ENCODE results near the gene F2RL1.

F2RL1 gene

DNA sequence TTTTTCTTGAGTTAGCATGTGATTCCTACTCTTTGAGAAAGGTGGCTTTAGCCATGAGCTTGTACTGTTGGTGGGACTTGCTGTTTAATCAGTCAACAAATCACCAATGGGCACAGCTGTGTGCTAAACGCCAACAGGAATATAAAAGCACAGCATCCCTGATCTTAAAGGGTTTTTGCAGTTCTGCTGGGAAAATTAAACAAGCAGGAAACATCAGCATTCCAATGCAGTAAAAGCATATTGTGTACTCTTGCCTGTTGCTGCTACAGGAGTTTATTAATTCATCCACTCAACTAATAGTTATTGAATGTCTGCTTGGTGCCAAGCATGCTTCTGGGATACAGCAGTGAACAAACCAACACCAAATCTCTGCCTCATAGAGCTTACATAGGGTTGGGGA, 27.4 kb upstream of the F2RL1 start:
- no peak overlapping the region for H3K4me3 ChIP-seq (ENCODE audit: low read depth, low read length)
- H3K9me3 ChIP-seq: no peaks in the 10 kb centered on the region
- no peaks in the 10 kb centered on the region for H3K36me3 ChIP-seq
- H3K27me3 ChIP-seq: no peaks in the 10 kb centered on the region
- DNase-seq: no peak
- H3K4me1 ChIP-seq: no peaks in the 10 kb centered on the region
- TF ChIP-seq, protein P1, sequence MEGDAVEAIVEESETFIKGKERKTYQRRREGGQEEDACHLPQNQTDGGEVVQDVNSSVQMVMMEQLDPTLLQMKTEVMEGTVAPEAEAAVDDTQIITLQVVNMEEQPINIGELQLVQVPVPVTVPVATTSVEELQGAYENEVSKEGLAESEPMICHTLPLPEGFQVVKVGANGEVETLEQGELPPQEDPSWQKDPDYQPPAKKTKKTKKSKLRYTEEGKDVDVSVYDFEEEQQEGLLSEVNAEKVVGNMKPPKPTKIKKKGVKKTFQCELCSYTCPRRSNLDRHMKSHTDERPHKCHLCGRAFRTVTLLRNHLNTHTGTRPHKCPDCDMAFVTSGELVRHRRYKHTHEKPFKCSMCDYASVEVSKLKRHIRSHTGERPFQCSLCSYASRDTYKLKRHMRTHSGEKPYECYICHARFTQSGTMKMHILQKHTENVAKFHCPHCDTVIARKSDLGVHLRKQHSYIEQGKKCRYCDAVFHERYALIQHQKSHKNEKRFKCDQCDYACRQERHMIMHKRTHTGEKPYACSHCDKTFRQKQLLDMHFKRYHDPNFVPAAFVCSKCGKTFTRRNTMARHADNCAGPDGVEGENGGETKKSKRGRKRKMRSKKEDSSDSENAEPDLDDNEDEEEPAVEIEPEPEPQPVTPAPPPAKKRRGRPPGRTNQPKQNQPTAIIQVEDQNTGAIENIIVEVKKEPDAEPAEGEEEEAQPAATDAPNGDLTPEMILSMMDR (IDR thresholded peaks at IDR 0.05; ENCODE audit: low read depth, low read length): no peak

DNA sequence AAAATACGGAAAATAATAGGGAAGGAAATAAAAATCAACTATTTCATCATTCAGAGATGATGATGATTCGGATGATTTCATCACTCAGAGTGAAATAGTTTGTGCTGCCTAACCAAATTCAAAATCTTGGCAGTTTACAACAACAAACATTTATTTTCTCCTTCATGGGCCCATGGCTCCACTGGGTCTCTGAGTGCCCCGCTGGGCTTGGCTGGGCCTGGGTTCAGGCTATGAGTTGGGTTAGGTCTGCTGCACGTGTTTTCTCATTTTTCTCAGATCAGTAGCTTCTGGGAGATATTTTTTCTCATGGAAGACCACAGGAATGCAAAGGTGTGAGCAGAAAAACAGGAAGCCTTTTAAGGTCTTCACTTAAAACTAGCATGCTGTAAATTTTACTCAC, 24.0 kb upstream of the F2RL1 start:
- Histone ChIP-seq H3K27me3 (no peaks in the 10 kb centered on the region), H3K4me3 (ENCODE audit: low read depth, low read length) (no peak overlapping the region), H3K4me1 (no peaks in the 10 kb centered on the region), H3K36me3 (no peaks in the 10 kb centered on the region), H3K9me3 (no peaks in the 10 kb centered on the region)
- TF ChIP-seq, protein P1 (IDR thresholded peaks at IDR 0.05; ENCODE audit: low read depth, low read length): no peak
- no peak for DNase-seq

DNA sequence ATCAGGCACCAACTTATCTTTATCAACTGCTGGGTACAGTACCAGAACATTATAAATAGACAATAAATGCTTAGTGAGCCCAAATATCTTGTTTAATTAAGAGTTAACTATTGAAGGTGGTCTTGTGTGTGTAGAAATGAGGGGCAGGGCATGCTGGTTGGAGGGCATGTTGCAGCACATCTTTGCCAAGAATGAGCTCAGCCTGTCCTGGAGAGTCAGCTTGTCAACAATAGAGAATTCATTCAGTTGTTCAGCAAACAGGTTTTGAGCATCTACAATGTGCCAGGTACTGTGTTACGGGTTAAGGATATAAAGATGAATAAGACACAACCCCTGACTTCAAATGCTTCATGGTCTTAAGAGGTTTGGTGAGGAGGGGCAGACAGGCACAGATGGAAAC, 19.2 kb upstream of the F2RL1 start:
- TF ChIP-seq, protein P1 (IDR thresholded peaks at IDR 0.05; ENCODE audit: low read depth, low read length): no peak
- no peaks in the 10 kb centered on the region for H3K9me3 ChIP-seq
- no peak for DNase-seq

DNA sequence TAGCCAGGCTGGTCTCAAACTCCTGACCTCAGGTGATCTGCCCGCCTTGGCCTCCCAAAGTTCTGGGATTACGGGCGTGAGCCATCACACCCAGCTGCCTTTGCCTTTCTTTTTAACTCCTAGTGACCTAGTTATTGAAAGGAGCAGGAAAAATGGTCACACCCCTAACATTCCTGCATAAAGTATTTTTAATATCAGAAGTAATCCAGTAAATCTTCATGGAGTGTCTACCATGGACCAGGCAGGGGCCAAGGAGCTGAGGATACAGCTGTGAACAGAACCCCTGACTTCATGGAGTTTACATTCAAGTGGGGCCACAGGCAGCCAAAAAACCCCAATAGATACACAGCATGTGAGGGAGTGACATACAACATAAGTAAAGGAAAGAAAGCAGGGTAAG, 18.3 kb upstream of the F2RL1 start:
- no peak for DNase-seq
- TF ChIP-seq, protein P1 (IDR thresholded peaks at IDR 0.05; ENCODE audit: low read depth, low read length): no peak
- no peaks in the 10 kb centered on the region for H3K4me1 ChIP-seq
- H3K36me3 ChIP-seq: no peaks in the 10 kb centered on the region
- H3K4me3 ChIP-seq (ENCODE audit: low read depth, low read length): no peak overlapping the region
- no peaks in the 10 kb centered on the region for H3K9me3 ChIP-seq
- no peaks in the 10 kb centered on the region for H3K27me3 ChIP-seq

More for the DNA sequence above, 19.2 kb upstream of the F2RL1 start:
- Histone ChIP-seq H3K4me3 (ENCODE audit: low read depth, low read length) (no peak overlapping the region), H3K27me3 (no peaks in the 10 kb centered on the region), H3K36me3 (no peaks in the 10 kb centered on the region), H3K4me1 (no peaks in the 10 kb centered on the region)

DNA sequence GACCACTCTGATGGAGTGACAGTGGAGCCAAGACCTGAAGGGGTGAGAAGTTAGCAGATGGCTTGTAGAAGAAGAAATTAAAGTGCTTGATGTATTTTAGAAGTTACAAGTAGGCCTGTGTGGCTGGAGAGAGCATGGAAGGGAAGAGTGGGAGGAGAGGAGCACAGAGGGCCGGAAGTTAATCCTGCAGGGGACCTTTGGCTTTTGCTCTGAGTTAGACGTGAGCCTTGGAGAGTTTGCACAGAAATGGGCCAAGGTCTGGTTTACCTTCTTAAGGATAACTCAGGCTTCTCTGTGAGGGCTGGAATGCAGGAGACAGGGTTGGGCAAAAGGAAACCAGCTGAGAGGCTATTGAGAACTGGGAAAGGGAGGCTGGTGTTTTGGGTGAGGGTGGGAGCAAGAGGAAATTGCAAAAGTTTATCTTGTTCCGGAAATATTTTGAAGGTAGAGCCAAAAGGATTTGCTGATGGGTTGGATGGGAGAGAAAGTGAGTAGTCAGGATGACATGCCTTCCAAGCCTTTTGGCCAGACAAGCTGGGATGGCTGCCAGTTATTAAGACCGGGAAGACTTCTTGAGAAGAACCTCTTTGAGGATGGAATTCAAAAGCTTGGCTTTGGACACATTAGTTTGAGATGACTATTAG, 17.5 kb upstream of the F2RL1 start:
- no peak for DNase-seq
- Histone ChIP-seq H3K4me3 (ENCODE audit: low read depth, low read length) (no peak overlapping the region), H3K4me1 (no peaks in the 10 kb centered on the region), H3K9me3 (no peaks in the 10 kb centered on the region), H3K27me3 (no peaks in the 10 kb centered on the region), H3K36me3 (no peaks in the 10 kb centered on the region)
- TF ChIP-seq, protein P1 (IDR thresholded peaks at IDR 0.05; ENCODE audit: low read depth, low read length): no peak

DNA sequence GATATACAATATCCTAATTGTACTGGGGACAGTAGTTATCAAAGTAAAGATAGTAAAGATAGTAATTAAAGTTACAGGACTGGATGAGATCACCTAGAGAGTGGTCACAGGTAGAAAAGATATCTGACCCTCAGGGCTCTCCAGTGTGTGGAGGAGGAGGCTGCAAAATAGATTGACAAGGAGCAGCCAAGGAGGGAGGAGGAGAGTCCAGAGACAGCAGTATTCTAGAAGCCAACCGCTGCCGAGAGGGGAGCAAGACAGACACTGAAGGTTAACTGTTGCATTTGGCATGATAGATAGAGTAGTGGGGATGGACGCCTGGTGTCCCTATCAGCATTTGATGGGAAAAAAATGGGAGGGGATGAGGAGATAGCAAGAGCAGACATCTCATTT, 17.0 kb upstream of the F2RL1 start:
- H3K27me3 ChIP-seq: no peaks in the 10 kb centered on the region
- TF ChIP-seq, protein P1 (IDR thresholded peaks at IDR 0.05; ENCODE audit: low read depth, low read length): no peak
- H3K4me3 ChIP-seq (ENCODE audit: low read depth, low read length): no peak overlapping the region
- no peaks in the 10 kb centered on the region for H3K4me1 ChIP-seq
- H3K9me3 ChIP-seq: no peaks in the 10 kb centered on the region
- H3K36me3 ChIP-seq: no peaks in the 10 kb centered on the region
- DNase-seq: no peak

Measured in BE2C (cell line).